Activated T-helper 1 cell treated with anti-CD3 and anti-CD28 coated beads, Interleukin-2, amount 50 U/mL, for 16 hours (primary cell): ENCODE data around the gene SAE1.
"Not testable (repeated sequence)": the region's sequence is repeated elsewhere in the genome, so short reads cannot be mapped to it uniquely, and the experiment has no call there.

Experiments
- DNase-seq, 2 donors: peaks; one replicate each; pipeline ENCODE4 v3.0.0-alpha.2; 2020; ENCODE audit warnings: low read depth in 1 of 2, low spot score in 1 of 2

The SAE1 gene

GRCh38 chr19:47239152-47239551 lies 108.5 kb downstream of the SAE1 start:
- DNase-seq: no peak

- DNase-seq: peak in 1 of 2 donors; percentile 48
Observed at GRCh38 chr19:47239610-47240296, 109.1 kb downstream of the SAE1 start.

- no peak for DNase-seq
Observed at GRCh38 chr19:47240556-47240955, 109.9 kb downstream of the SAE1 start.

- DNase-seq: peak; percentile 69 to 78
Observed at GRCh38 chr19:47240996-47241918, 110.6 kb downstream of the SAE1 start.

DNA sequence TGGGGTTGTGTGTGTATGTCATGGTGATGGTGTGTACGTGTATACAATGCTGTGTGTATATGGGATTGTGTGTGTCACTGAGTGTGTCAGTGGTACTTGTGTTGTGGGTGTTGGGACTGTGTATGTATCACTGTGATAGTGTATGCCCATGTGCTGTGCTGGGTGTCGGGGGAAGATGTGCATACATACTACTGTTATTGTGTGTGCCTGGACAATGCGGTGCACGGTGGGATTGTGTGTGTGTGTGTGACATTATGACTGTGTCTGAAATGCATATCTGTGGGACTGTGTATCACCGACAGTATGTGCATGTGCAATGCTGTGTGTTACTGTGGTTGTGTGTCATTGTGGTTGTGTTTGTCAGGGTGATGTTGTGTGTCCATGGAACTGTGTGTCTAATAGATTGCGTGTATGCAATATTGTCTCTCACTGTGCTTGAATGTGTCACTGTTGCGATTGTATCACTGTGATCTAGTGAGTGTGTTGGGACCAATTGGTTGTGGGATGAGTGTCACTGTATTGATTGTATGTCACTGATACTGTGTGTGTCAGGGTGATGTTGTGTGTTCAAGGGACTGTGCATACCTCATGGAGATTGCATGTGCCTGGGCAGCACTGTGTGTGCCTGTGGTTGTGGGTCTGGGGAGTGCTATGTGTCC lies 111.4 kb downstream of the SAE1 start:
- DNase-seq: no peak

DNA sequence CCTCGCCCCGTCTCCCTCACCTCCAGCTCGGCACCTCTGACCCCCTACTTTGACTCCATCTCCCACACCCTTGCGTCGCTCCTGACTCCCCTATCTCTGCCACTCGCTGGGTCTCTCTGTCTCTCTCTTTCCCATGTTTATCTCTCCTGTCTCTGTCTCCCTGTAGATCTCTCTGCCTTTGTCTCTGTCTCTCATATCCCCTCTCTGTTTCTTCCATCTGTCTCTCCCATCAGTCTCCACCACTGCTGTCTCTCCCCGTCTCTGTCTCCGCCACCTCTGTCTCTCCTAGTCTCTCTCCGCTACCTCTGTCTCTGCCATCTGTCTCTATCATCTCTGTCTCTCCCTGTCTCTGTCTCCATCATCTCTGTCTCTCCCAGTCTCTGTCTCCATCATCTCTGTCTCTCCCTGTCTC lies 112.7 kb downstream of the SAE1 start:
- no peak for DNase-seq

GRCh38 chr19:47243776-47244547 lies 113.3 kb downstream of the SAE1 start:
- peak; percentile 72 to 87 for DNase-seq

GRCh38 chr19:47247308-47247990 lies 116.8 kb downstream of the SAE1 start:
- DNase-seq: peak; percentile 70 to 71

DNA sequence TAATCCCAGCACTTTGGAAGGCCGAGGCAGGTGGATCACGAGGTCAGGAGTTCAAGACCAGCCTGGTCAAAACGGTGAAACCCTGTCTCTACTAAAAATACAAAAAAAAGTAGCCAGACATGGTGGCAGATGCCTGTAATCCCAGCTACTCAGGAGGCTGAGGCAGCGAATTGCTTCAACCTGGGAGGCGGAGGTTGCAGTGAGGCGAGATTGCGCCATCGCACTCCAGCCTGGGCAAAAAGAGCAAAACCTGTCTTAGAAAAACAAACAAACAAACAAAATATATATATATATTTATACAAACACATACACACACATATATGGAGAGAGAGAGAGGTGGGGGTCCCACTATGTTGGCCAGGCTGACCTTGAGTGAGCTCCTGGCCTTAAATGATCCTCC lies 122.4 kb downstream of the SAE1 start:
- not testable (repeated sequence) for DNase-seq

DNA sequence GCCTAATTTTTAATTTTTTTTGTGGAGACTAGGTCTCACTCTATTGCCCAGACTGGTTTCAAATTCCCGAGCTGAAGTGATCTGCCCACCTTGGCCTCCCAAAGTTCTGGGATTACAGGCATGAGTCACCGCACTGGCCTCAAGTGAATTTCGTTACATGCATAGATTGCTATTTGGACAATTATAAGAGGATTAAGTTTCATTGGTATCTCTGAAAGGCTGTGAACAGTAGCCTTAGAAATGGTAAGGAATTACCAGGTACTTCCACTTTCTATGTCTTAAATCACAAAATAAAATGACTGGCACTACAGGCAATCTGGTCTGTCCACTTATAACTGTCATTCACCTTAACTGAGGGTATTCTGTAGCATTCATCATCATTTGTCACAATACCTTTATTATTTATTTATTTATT lies 122.8 kb downstream of the SAE1 start:
- no peak for DNase-seq

DNA sequence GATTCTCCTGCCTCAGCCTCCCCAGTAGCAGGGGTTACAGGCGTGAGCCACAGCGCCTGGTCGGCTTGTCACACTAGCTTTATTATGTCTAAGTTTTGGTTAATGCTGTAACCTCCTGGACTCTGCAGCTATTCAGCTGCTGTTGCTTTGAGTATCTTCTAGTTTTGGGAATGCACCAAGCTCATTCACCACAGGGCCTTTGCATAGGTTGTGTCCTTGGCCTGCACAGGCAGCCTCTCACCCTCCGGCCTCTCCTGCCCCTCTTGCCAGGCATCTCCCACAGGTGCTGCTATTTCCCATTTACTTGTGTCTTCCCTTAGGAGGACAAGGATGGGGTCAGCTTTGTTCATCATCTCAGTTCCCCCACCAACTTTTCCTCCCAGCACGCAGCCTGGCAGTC lies 123.3 kb downstream of the SAE1 start:
- DNase-seq: no peak

DNA sequence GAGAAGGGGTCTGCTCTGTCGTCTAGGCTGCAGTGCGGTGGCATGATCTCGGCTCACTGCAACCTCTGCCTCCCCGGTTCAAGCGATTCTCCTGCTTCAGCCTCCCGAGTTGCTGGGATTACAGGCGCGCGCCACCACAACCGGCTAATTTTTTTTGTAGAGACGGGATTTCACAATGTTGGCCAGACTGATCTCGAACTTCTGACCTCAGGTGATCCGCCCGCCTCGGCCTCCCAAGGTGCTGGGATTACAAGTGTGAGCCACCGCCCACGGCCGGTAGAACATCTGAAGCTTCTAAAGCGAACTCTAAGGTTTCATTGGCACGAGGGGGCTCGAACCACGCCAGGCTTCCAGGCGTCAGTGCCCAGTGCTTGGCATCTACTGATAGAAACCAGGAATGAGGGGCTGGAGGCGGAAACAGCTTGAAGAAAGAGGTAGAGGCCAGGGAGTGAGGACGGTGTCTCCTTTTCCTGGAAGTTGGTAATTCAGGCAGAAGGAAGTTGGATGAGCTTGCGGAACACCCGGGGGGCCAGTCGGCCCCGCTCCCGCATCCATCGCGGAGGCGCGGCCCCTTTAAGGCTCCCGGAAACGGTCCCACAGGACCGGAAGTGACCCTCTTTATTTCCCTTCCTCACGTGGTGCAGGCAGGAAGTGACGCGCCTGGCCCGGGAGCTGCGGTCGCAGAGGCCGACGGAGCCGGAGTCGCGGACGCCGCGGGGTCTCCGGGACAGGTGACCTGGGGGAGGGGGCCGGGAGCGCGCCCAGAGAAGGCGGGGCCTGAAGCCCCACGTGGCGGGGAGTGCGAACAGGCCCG lies 125.5 kb downstream of the SAE1 start, which contains the start of gene CCDC9:
CCDC9 (plus strand) TSS at position 647 of the 814 bp plus-strand sequence. CDS start 1,876 bp downstream, outside the sequence.
- peak; percentile 73 to 89 for DNase-seq

- peak; percentile 96 to 98 for DNase-seq
Observed at GRCh38 chr19:47256693-47257410, 126.2 kb downstream of the SAE1 start.

DNA sequence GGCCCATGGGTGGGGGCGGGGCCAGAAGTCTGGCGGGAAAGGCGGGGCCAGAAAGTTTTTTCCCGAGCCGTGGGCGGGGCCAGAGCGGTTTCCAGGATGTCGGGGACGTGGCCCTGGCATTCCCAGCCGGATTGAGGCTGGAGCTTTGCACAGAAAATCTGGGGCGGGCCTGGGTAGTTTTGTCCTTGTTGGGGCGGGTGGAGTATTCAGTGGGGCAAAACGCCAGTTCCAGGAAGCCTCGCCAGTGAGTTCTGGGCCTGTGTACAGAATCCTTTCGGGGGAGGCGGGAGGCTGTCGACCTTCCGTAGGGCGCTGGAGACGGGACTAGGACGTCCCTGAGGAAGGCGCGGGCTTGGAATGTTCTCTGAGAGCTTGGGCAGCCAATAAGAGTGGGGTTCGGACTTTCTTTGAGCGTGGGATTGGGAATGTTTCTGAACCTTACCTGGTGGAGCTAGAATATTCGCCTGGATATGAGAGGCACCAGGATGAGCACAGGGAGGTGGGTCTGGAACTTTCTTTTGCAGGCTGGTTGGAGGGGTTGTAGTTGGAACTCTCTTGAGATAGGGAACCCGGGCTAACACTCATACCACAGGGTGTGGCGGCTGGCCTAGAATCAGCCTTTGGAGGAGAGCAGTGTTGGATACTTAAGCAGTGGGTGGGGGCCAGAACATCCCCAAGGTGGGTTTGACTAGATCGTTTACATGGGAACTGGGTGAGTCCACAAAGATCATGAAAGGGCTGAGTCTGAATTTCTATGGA lies 127.0 kb downstream of the SAE1 start:
- no peak for DNase-seq

GRCh38 chr19:47258434-47258833 lies 127.8 kb downstream of the SAE1 start:
- no peak for DNase-seq

DNA sequence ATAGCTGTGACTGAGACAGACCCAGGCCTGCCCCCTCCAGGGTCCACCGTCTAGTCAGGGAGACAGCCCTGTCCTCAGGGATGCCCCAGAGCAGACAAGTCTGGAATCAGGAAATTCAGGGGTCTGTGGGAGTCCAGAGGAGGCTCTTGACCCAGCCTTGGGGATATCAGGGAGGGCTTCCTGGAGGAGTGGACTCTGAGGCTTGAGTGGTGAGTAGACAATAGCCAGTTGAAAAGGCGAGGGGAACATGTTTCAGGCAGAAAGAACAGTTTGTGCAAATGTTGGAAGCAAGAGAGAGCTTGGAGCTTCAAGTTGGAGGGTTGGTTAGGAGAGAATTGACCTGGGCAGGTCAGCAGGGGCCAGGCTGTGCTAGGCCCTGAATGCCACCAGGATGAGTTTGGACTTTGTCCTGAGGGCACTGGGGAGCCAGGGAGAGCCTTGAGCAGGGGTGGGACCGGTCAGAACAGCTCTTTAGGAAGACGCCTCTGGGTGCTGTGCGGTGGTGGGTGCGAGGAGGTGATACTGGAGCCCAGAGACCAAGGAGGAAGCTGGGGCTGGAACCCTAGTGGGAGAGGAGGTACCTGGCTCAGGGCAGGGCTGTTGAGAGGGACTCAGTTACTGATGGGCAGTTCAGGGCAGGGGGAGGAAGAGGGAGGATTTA lies 128.4 kb downstream of the SAE1 start:
- no peak for DNase-seq
